SK-N-SH (cell line): ENCODE results near the gene PSMF1. TPM values are rescaled to one million over a fixed set of nuclear protein-coding genes. Genes with fewer than 3 reads are reported as not detected.

Experiments
- CTCF ChIA-PET: fragments of 300-600, 350-600 bp; formaldehyde crosslinking; extraction: SDS; loops from one replicate; lab custom pipeline; 2021; lab: Yijun Ruan, JAX
- POLR2A ChIA-PET: fragments of 350-600 bp; sonication (Branson Sonifier 250); formaldehyde crosslinking; extraction: SDS; loops from one replicate; lab custom pipeline; 2020; ENCODE audit warnings: antibody characterized with exemption, inconsistent platforms; lab: Yijun Ruan, JAX
- DNase-seq: peaks from one replicate; pipeline ENCODE4 v3.0.0; 2012
- H2AFZ ChIP-seq: fragments of 200-600 bp; sonication (generic); 2 replicates; pipeline ENCODE4 v1.8.1; 2016; ENCODE audit warnings: antibody characterized with exemption, mild to moderate bottlenecking, low read depth
- H3F3A ChIP-seq: fragments of 200-600 bp; sonication (generic); replicated peaks from 2 replicates; pipeline ENCODE3; 2016; ENCODE audit warnings: antibody characterized with exemption, mild to moderate bottlenecking; ENCODE audit not compliant: insufficient read depth
- H3K27ac ChIP-seq, 2 experiments: fragments of 200-500 bp in 1 of 2; fragments of 200-600 bp in 1 of 2; sonication (Bioruptor generic) in 1 of 2; sonication (generic), shearing (Covaris generic) in 1 of 2; 2 replicates each; pipeline versions ENCODE4 v1.5.1 to v1.6.1; 2014 to 2016; ENCODE audit warnings: low read depth in 2 of 2, inconsistent platforms in 1 of 2, low read length in 1 of 2, mild to moderate bottlenecking in 1 of 2, mixed read lengths in 1 of 2
- H3K27me3 ChIP-seq: fragments of 200-600 bp; sonication (generic), shearing (Covaris generic); 2 replicates; pipeline ENCODE4 v1.6.1; 2016; ENCODE audit warnings: mixed run types; ENCODE audit not compliant: insufficient read depth
- H3K36me3 ChIP-seq, 2 experiments: fragments of 200-500 bp in 1 of 2; fragments of 200-600 bp in 1 of 2; sonication (Bioruptor generic) in 1 of 2; sonication (generic) in 1 of 2; replicated peaks in 1 of 2; 2 replicates each; pipeline versions ENCODE3 to v1.5.1; 2014 to 2016; ENCODE audit warnings: low read length in 1 of 2, mild to moderate bottlenecking in 1 of 2; ENCODE audit not compliant: insufficient read depth in 2 of 2, control insufficient read depth in 1 of 2
- H3K4me1 ChIP-seq, 2 experiments: fragments of 200-500 bp in 1 of 2; fragments of 200-600 bp in 1 of 2; sonication (Bioruptor generic) in 1 of 2; sonication (generic), shearing (Covaris generic) in 1 of 2; 2 replicates each; pipeline versions ENCODE4 v1.5.1 to v1.6.1; 2014 to 2016; ENCODE audit warnings: low read depth in 1 of 2, low read length in 1 of 2, mixed run types in 1 of 2; ENCODE audit not compliant: insufficient read depth in 2 of 2, control insufficient read depth in 1 of 2
- H3K4me2 ChIP-seq: fragments of 200-600 bp; sonication (generic), shearing (Covaris generic); 2 replicates; pipeline ENCODE4 v1.6.1; 2017; ENCODE audit warnings: mixed run types
- H3K4me3 ChIP-seq, 2 experiments: fragments of 200-500 bp in 1 of 2; fragments of 200-600 bp in 1 of 2; sonication (Bioruptor generic) in 1 of 2; sonication (generic), shearing (Covaris generic) in 1 of 2; 2 replicates each; pipeline versions ENCODE4 v1.5.1 to v1.8.1; 2014 to 2016; ENCODE audit warnings: low read depth in 2 of 2, inconsistent platforms in 1 of 2, low read length in 1 of 2, mild to moderate bottlenecking in 1 of 2, mixed read lengths in 1 of 2, moderate library complexity in 1 of 2
- H3K79me2 ChIP-seq: fragments of 200-600 bp; sonication (generic); 2 replicates; pipeline ENCODE4 v1.8.1; 2017; ENCODE audit warnings: mild to moderate bottlenecking; ENCODE audit not compliant: insufficient read depth
- H3K9ac ChIP-seq: fragments of 200-600 bp; sonication (generic); 2 replicates; pipeline ENCODE4 v1.6.1; 2017; ENCODE audit warnings: mixed run types
- H3K9me2 ChIP-seq: fragments of 200-600 bp; sonication (generic); 2 replicates; pipeline ENCODE4 v1.6.1; 2017; ENCODE audit warnings: mixed run types
- H3K9me3 ChIP-seq: fragments of 200-600 bp; sonication (generic); 2 replicates; pipeline ENCODE4 v1.6.1; 2017; ENCODE audit warnings: mixed run types, mild to moderate bottlenecking, moderate library complexity
- H4K20me1 ChIP-seq: fragments of 200-600 bp; sonication (generic); 2 replicates; pipeline ENCODE4 v1.6.1; 2017; ENCODE audit warnings: mild to moderate bottlenecking, mixed run types; ENCODE audit not compliant: insufficient read depth
- CHD2 ChIP-seq: fragments of 150-350 bp; IDR thresholded peaks from 2 replicates; pipeline ENCODE4 v1.6.1; 2018; ENCODE audit warnings: low read length; ENCODE audit not compliant: partially characterized antibody
- ELF1 ChIP-seq: IDR thresholded peaks from 2 replicates; pipeline ENCODE4 v1.4.0; 2012
- EP300 ChIP-seq, 2 experiments: IDR thresholded peaks; 2 replicates each; pipeline versions ENCODE4 v1.4.0 to v1.6.1; 2012; ENCODE audit warnings: borderline replicate concordance in 1 of 2, low read depth in 1 of 2, low read length in 1 of 2
- EZH2phosphoT487 ChIP-seq: fragments of 200-600 bp; sonication (generic); IDR thresholded peaks from 2 replicates; pipeline ENCODE4 v1.6.1; 2017; ENCODE audit warnings: low read depth, mixed run types, mild to moderate bottlenecking, antibody characterized with exemption, moderate library complexity, borderline replicate concordance
- GATA2 ChIP-seq: sonication (generic); formaldehyde crosslinking; IDR thresholded peaks from 2 replicates; pipeline ENCODE4 v1.5.0; 2020; ENCODE audit warnings: mild to moderate bottlenecking, missing genetic modification reagents
- MEF2A ChIP-seq: IDR thresholded peaks from 2 replicates; pipeline ENCODE4 v1.4.0; 2012; ENCODE audit warnings: low read depth, borderline replicate concordance
- MXI1 ChIP-seq: IDR thresholded peaks from 2 replicates; pipeline ENCODE4 v1.6.1; 2012; ENCODE audit warnings: mild to moderate bottlenecking, low read depth, low read length, improper control_type of control experiment
- RAD21 ChIP-seq: IDR thresholded peaks from 2 replicates; pipeline ENCODE4 v1.6.1; 2012; ENCODE audit warnings: mild to moderate bottlenecking, low read length
- RCOR1 ChIP-seq: fragments of 150-350 bp; IDR thresholded peaks from 2 replicates; pipeline ENCODE4 v1.6.1; 2017; ENCODE audit warnings: antibody characterized with exemption, low read length
- TAF1 ChIP-seq: IDR thresholded peaks from 2 replicates; pipeline ENCODE4 v1.6.1; 2012; ENCODE audit warnings: low read depth, mild to moderate bottlenecking, low read length, moderate library complexity, borderline replicate concordance
- TEAD4 ChIP-seq: IDR thresholded peaks from 2 replicates; pipeline ENCODE4 v1.4.0; 2012; ENCODE audit warnings: mild to moderate bottlenecking, borderline replicate concordance; ENCODE audit not compliant: insufficient read depth
- USF2 ChIP-seq: fragments of 150-350 bp; IDR thresholded peaks from 2 replicates; pipeline ENCODE4 v1.6.1; 2017; ENCODE audit warnings: antibody characterized with exemption, low read length, low read depth, borderline replicate concordance
- WGBS: methylation state at CpG from one replicate; pipeline ENCODE4 v1.1.6; 2017; ENCODE audit warnings: low lambda C conversion rate; 5-methylcytosine and 5-hydroxymethylcytosine counted together
- polyA plus RNA-seq, 3 experiments: library from polyadenylated mRNA; depleted of rRNA; stranded (reverse); fragments of >200 nt; gene quantifications; 2 replicates each; pipeline ENCODE4 v1.2.3, GENCODE V29; 2012
- TF ChIP-seq, protein P1 (sequence below): IDR thresholded peaks from 2 replicates; pipeline ENCODE4; 2012
- TF ChIP-seq, protein P2 (sequence below): IDR thresholded peaks from 2 replicates; pipeline ENCODE4 v1.6.1; 2012; ENCODE audit warnings: mild to moderate bottlenecking, low read depth, low read length, moderate library complexity

Gene PSMF1
- polyA plus RNA-seq, 1 of the 3 experiments (the other 2 are of a cell fraction) = 103 TPM

GRCh38 chr20:1166948-1167720 lies 48.7 kb downstream of the PSMF1 start:
- Histone ChIP-seq H3K27me3 (no peaks in the 10 kb centered on the region), H3K36me3 (peaks cover 35 to 86% of the 10 kb centered on the region in 2 experiments), H4K20me1 (no peaks in the 10 kb centered on the region; the same call in 1 of the 2 replicates)
- TF ChIP-seq ELF1 (no peak), USF2 (no peak), RCOR1 (no peak), EP300 (IDR thresholded peaks at IDR 0.05; ENCODE audit: borderline replicate concordance in 1 of 2, low read depth in 1 of 2, low read length in 1 of 2) (no peak), RAD21 (no peak), TEAD4 (no peak)
- TF ChIP-seq, all 33 proteins: peak for 0
- no peak overlapping the region for H3K4me2 ChIP-seq
- H3K4me3 ChIP-seq = no peak overlapping the region
- H3K9me3 ChIP-seq = no peaks in the 10 kb centered on the region
- no peaks in the 10 kb centered on the region for H3K4me1 ChIP-seq
- DNase-seq = no peak
- no peak overlapping the region for H3K27ac ChIP-seq
- CTCF ChIA-PET = no interaction called here
- no peaks in the 10 kb centered on the region for H3K79me2 ChIP-seq
- no peaks in the 10 kb centered on the region for H3F3A ChIP-seq
- H3K9ac ChIP-seq = no peak overlapping the region
- POLR2A ChIA-PET = no interaction called here
- WGBS = 97% methylated on average over 1 of the region's 1 CpG
- no peaks in the 10 kb centered on the region for H3K9me2 ChIP-seq
- no peak overlapping the region for H2AFZ ChIP-seq

- CTCF ChIA-PET = no interaction called here
Observed at GRCh38 chr20:1169224-1169623, 50.8 kb downstream of the PSMF1 start.

More at GRCh38 chr20:1169224-1169623, 50.8 kb downstream of the PSMF1 start:
- no peak for DNase-seq
- no peak overlapping the region for H3K4me3 ChIP-seq
- H3K4me1 ChIP-seq = no peaks in the 10 kb centered on the region; a peak in 1 of 4 replicates
- H3K4me2 ChIP-seq = no peak overlapping the region
- H3K79me2 ChIP-seq = no peaks in the 10 kb centered on the region
- TF ChIP-seq USF2 = no peak
- no peak for TF ChIP-seq MEF2A
- no peak for TF ChIP-seq TAF1
- TF ChIP-seq GATA2 (CRISPR knock-in tag) = no peak
- no peak for TF ChIP-seq MXI1
- TF ChIP-seq CHD2 = no peak
- TF ChIP-seq, protein P1, sequence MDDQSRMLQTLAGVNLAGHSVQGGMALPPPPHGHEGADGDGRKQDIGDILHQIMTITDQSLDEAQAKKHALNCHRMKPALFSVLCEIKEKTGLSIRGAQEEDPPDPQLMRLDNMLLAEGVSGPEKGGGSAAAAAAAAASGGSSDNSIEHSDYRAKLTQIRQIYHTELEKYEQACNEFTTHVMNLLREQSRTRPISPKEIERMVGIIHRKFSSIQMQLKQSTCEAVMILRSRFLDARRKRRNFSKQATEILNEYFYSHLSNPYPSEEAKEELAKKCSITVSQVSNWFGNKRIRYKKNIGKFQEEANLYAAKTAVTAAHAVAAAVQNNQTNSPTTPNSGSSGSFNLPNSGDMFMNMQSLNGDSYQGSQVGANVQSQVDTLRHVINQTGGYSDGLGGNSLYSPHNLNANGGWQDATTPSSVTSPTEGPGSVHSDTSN = no peak
- TF ChIP-seq EZH2phosphoT487 = no peak
- no peak for TF ChIP-seq ELF1
- TF ChIP-seq, protein P2, sequence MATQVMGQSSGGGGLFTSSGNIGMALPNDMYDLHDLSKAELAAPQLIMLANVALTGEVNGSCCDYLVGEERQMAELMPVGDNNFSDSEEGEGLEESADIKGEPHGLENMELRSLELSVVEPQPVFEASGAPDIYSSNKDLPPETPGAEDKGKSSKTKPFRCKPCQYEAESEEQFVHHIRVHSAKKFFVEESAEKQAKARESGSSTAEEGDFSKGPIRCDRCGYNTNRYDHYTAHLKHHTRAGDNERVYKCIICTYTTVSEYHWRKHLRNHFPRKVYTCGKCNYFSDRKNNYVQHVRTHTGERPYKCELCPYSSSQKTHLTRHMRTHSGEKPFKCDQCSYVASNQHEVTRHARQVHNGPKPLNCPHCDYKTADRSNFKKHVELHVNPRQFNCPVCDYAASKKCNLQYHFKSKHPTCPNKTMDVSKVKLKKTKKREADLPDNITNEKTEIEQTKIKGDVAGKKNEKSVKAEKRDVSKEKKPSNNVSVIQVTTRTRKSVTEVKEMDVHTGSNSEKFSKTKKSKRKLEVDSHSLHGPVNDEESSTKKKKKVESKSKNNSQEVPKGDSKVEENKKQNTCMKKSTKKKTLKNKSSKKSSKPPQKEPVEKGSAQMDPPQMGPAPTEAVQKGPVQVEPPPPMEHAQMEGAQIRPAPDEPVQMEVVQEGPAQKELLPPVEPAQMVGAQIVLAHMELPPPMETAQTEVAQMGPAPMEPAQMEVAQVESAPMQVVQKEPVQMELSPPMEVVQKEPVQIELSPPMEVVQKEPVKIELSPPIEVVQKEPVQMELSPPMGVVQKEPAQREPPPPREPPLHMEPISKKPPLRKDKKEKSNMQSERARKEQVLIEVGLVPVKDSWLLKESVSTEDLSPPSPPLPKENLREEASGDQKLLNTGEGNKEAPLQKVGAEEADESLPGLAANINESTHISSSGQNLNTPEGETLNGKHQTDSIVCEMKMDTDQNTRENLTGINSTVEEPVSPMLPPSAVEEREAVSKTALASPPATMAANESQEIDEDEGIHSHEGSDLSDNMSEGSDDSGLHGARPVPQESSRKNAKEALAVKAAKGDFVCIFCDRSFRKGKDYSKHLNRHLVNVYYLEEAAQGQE = no peak
- H3K36me3 ChIP-seq = peaks cover 32 to 68% of the 10 kb centered on the region in 2 experiments
- no peak overlapping the region for H3K27ac ChIP-seq
- no peak overlapping the region for H3K9ac ChIP-seq
- H3K9me3 ChIP-seq = no peaks in the 10 kb centered on the region
- H3K27me3 ChIP-seq = no peaks in the 10 kb centered on the region
- 97% methylated on average over 5 of the region's 5 CpGs for WGBS
- no peaks in the 10 kb centered on the region; the same call in 1 of the 2 replicates for H4K20me1 ChIP-seq
- H3K9me2 ChIP-seq = no peaks in the 10 kb centered on the region
- POLR2A ChIA-PET = no interaction called here
- H3F3A ChIP-seq = no peaks in the 10 kb centered on the region
- no peak overlapping the region for H2AFZ ChIP-seq
